Neural cell (in vitro differentiated cells): ENCODE data around the gene NR4A2. TPM values are rescaled to one million over a fixed set of nuclear protein-coding genes. Genes with fewer than 3 reads are reported as not detected.

ENCODE experiments used
- H2AFZ ChIP-seq: fragments of 200-600, 300-800 bp; sonication (generic), shearing (Covaris generic); 2 replicates; pipeline ENCODE4 v1.6.0; 2014; ENCODE audit warnings: low read depth, mild to moderate bottlenecking, antibody characterized with exemption, low read length, moderate library complexity
- H3F3A ChIP-seq: fragments of 200-600 bp; shearing (Covaris generic); 2 replicates; pipeline ENCODE4 v1.6.1; 2016; ENCODE audit warnings: mild to moderate bottlenecking, moderate library complexity, mixed read lengths, antibody characterized with exemption, low read length; ENCODE audit not compliant: insufficient read depth, poor library complexity, severe bottlenecking
- H3K27ac ChIP-seq: fragments of 200-600, 300-800 bp; sonication (generic), shearing (Covaris generic); 2 replicates; pipeline ENCODE4 v1.5.1; 2014; ENCODE audit warnings: mild to moderate bottlenecking, low read length, moderate library complexity
- H3K27me3 ChIP-seq: fragments of 300-800, 200-600 bp; sonication (generic), shearing (Covaris generic); 2 replicates; pipeline ENCODE4 v1.6.0; 2014; ENCODE audit warnings: mild to moderate bottlenecking, low read depth, low read length, moderate library complexity; ENCODE audit not compliant: insufficient read depth
- H3K36me3 ChIP-seq: fragments of 300-800, 200-600 bp; sonication (generic), shearing (Covaris generic); 2 replicates; pipeline ENCODE4 v1.5.1; 2014; ENCODE audit warnings: mild to moderate bottlenecking, antibody characterized with exemption, low read length, moderate library complexity; ENCODE audit not compliant: insufficient read depth
- H3K4me2 ChIP-seq: fragments of 300-800, 200-600 bp; sonication (generic), shearing (Covaris generic); 2 replicates; pipeline ENCODE4 v1.6.0; 2014; ENCODE audit warnings: mild to moderate bottlenecking, low read length
- H3K4me3 ChIP-seq: fragments of 300-800, 200-600 bp; sonication (generic), shearing (Covaris generic); 2 replicates; pipeline ENCODE4 v1.5.1; 2014; ENCODE audit warnings: mild to moderate bottlenecking, low read length, moderate library complexity
- H3K79me2 ChIP-seq: fragments of 200-600 bp; shearing (Covaris generic); replicated peaks from 2 replicates; pipeline ENCODE4 v1.6.0; 2014; ENCODE audit warnings: mild to moderate bottlenecking, low read length, moderate library complexity; ENCODE audit not compliant: insufficient read depth
- H3K9ac ChIP-seq: fragments of 300-800, 200-600 bp; sonication (generic), shearing (Covaris generic); 2 replicates; pipeline ENCODE4 v1.6.1; 2016; ENCODE audit warnings: mild to moderate bottlenecking, low read length, mixed read lengths
- H3K9me2 ChIP-seq: fragments of 200-600 bp; shearing (Covaris generic); 2 replicates; pipeline ENCODE4 v1.6.1; 2016; ENCODE audit warnings: mild to moderate bottlenecking, low read length, mixed read lengths; ENCODE audit not compliant: insufficient read depth
- H3K9me3 ChIP-seq: fragments of 200-600, 300-800 bp; sonication (generic), shearing (Covaris generic); 2 replicates; pipeline ENCODE4 v1.6.1; 2016; ENCODE audit warnings: mild to moderate bottlenecking, mixed run types, low read length, moderate library complexity, mixed read lengths
- H4K20me1 ChIP-seq: fragments of 200-600 bp; shearing (Covaris generic); 2 replicates; pipeline ENCODE4 v1.6.1; 2016; ENCODE audit warnings: mild to moderate bottlenecking, mixed run types; ENCODE audit not compliant: insufficient read depth
- CTCF ChIP-seq: fragments of 450-650 bp; IDR thresholded peaks from 2 replicates; pipeline ENCODE4 v1.5.1; 2014; ENCODE audit warnings: antibody characterized with exemption, mild to moderate bottlenecking, moderate library complexity; ENCODE audit not compliant: poor library complexity, severe bottlenecking
- EP300 ChIP-seq: fragments of 450-650 bp; conservative IDR thresholded peaks from 2 replicates; pipeline ENCODE4 v1.6.1; 2014; ENCODE audit warnings: antibody characterized with exemption, mild to moderate bottlenecking, moderate library complexity; ENCODE audit not compliant: poor library complexity, severe bottlenecking
- EZH2 ChIP-seq: fragments of 200-600, 300-800 bp; shearing (Covaris generic), sonication (generic); IDR thresholded peaks from 2 replicates; pipeline ENCODE4 v1.6.1; 2014; ENCODE audit warnings: antibody characterized with exemption, low read length, borderline replicate concordance, mild to moderate bottlenecking; ENCODE audit not compliant: insufficient read depth, poor library complexity, severe bottlenecking
- MXI1 ChIP-seq: fragments of 450-650 bp; conservative IDR thresholded peaks from 2 replicates; pipeline ENCODE4 v1.6.1; 2014; ENCODE audit warnings: antibody characterized with exemption, mild to moderate bottlenecking; ENCODE audit not compliant: poor library complexity, severe bottlenecking
- POLR2AphosphoS5 ChIP-seq: IDR thresholded peaks from 2 replicates; pipeline ENCODE4 v1.6.1; 2012
- RAD21 ChIP-seq: fragments of 450-650 bp; conservative IDR thresholded peaks from 2 replicates; pipeline ENCODE4 v1.6.1; 2014; ENCODE audit warnings: antibody characterized with exemption, mild to moderate bottlenecking, moderate library complexity
- REST ChIP-seq: IDR thresholded peaks from 2 replicates; pipeline ENCODE4 v1.6.1; 2012; ENCODE audit warnings: borderline replicate concordance
- SMC3 ChIP-seq: fragments of 450-650 bp; conservative IDR thresholded peaks from 2 replicates; pipeline ENCODE4 v1.6.1; 2014; ENCODE audit warnings: antibody characterized with exemption, mild to moderate bottlenecking, moderate library complexity; ENCODE audit not compliant: poor library complexity
- TAF1 ChIP-seq: IDR thresholded peaks from 2 replicates; pipeline ENCODE4 v1.6.1; 2012; ENCODE audit warnings: low read depth
- polyA plus RNA-seq: library from polyadenylated mRNA; depleted of rRNA; stranded (reverse); fragments of >200 nt; gene quantifications from 2 replicates; pipeline ENCODE4 v1.2.3, GENCODE V29; 2014

NR4A2 gene
- polyA plus RNA-seq, 1 donor from 2014 or later, result 0.48 TPM

- Histone ChIP-seq H3K79me2 (no peaks in the 10 kb centered on the region), H4K20me1 (no peaks in the 10 kb centered on the region), H3K27me3 (peaks cover 18% of the 10 kb centered on the region), H2AFZ (no peak overlapping the region), H3K9ac (no peak overlapping the region), H3K27ac (no peak overlapping the region), H3F3A (no peaks in the 10 kb centered on the region), H3K4me3 (no peak overlapping the region), H3K4me2 (no peak overlapping the region), H3K9me2 (no peaks in the 10 kb centered on the region), H3K36me3 (no peaks in the 10 kb centered on the region), H3K9me3 (no peaks in the 10 kb centered on the region)
- no peak for TF ChIP-seq EP300
- TF ChIP-seq MXI1, result no peak
- TF ChIP-seq CTCF, result no peak
- TF ChIP-seq RAD21, result no peak
- no peak for TF ChIP-seq EZH2
- no peak for TF ChIP-seq SMC3
- no peak for TF ChIP-seq REST
- TF ChIP-seq POLR2AphosphoS5, result no peak
- TF ChIP-seq TAF1, result no peak
These were observed 14.2 kb upstream of the NR4A2 start for GRCh38 chr2:156346731-156347130.

- Histone ChIP-seq H3K9me2 (no peaks in the 10 kb centered on the region), H3K9me3 (no peaks in the 10 kb centered on the region), H2AFZ (no peak overlapping the region), H3K36me3 (no peaks in the 10 kb centered on the region), H3K4me2 (no peak overlapping the region), H3K27me3 (peaks cover 29% of the 10 kb centered on the region), H3F3A (peaks cover 4% of the 10 kb centered on the region), H4K20me1 (no peaks in the 10 kb centered on the region), H3K27ac (no peak overlapping the region), H3K79me2 (no peaks in the 10 kb centered on the region), H3K9ac (no peak overlapping the region), H3K4me3 (no peak overlapping the region)
- TF ChIP-seq TAF1, result no peak
- TF ChIP-seq RAD21, result no peak
- no peak for TF ChIP-seq POLR2AphosphoS5
- no peak for TF ChIP-seq MXI1
- no peak for TF ChIP-seq EP300
These were observed 13.1 kb upstream of the NR4A2 start for GRCh38 chr2:156345582-156345981.

GRCh38 chr2:156343940-156344301 is 11.4 kb upstream of the NR4A2 start:
- Histone ChIP-seq H3K36me3 (no peaks in the 10 kb centered on the region), H3K9me2 (no peaks in the 10 kb centered on the region), H3K4me3 (no peak overlapping the region), H3K4me2 (no peak overlapping the region), H2AFZ (no peak overlapping the region), H3K27me3 (peaks cover 29% of the 10 kb centered on the region), H4K20me1 (no peaks in the 10 kb centered on the region), H3K79me2 (no peaks in the 10 kb centered on the region), H3K27ac (no peak overlapping the region), H3K9me3 (no peaks in the 10 kb centered on the region), H3K9ac (no peak overlapping the region), H3F3A (peaks cover 8% of the 10 kb centered on the region)
- TF ChIP-seq RAD21 (no peak), POLR2AphosphoS5 (no peak), MXI1 (no peak), REST (no peak), EP300 (no peak), EZH2 (no peak), SMC3 (no peak), TAF1 (no peak), CTCF (no peak)
